HepG2 (cell line): ENCODE results near the gene CD58. TPM values are rescaled to one million over a fixed set of nuclear protein-coding genes. Genes with fewer than 3 reads are reported as not detected.

ENCODE experiments used
- ATF7-NPFF ChIP-seq: sonication (generic); formaldehyde crosslinking; IDR thresholded peaks from 2 replicates; pipeline ENCODE4 v1.8.1; 2023; ENCODE audit warnings: mild to moderate bottlenecking, low read depth, missing genetic modification reagents, moderate library complexity
- CBFB ChIP-seq: sonication (generic); formaldehyde crosslinking; IDR thresholded peaks from 2 replicates; pipeline ENCODE4 v1.4.0; 2020; ENCODE audit warnings: missing genetic modification reagents
- ESRRA ChIP-seq: sonication (generic); formaldehyde crosslinking; IDR thresholded peaks from 2 replicates; pipeline ENCODE4 v1.5.1; 2020; ENCODE audit warnings: mild to moderate bottlenecking, low read depth, missing genetic modification reagents
- GABPB1 ChIP-seq: IDR thresholded peaks from 2 replicates; pipeline ENCODE4 v1.6.1; 2016; ENCODE audit warnings: mild to moderate bottlenecking, missing genetic modification reagents, moderate library complexity, missing compliant biosample characterization
- GATAD2A ChIP-seq: IDR thresholded peaks from 2 replicates; pipeline ENCODE4 v1.6.1; 2016
- ZNF143 ChIP-seq: sonication (generic); formaldehyde crosslinking; IDR thresholded peaks from 2 replicates; pipeline ENCODE4 v1.4.0; 2020; ENCODE audit warnings: missing genetic modification reagents
- ZNF34 ChIP-seq: sonication (generic); formaldehyde crosslinking; IDR thresholded peaks from 2 replicates; pipeline ENCODE4 v1.4.0; 2020; ENCODE audit warnings: mild to moderate bottlenecking, missing genetic modification reagents, borderline replicate concordance
- ZNF616 ChIP-seq: sonication (generic); formaldehyde crosslinking; IDR thresholded peaks from 2 replicates; pipeline ENCODE4 v1.5.0; 2020; ENCODE audit warnings: low read depth, mild to moderate bottlenecking, missing genetic modification reagents
- ZNF672 ChIP-seq: sonication (generic); formaldehyde crosslinking; IDR thresholded peaks from 2 replicates; pipeline ENCODE4 v1.8.1; 2022; ENCODE audit warnings: missing genetic modification reagents
- ZNF674 ChIP-seq: sonication (generic); formaldehyde crosslinking; IDR thresholded peaks from 2 replicates; pipeline ENCODE4 v1.5.0; 2020; ENCODE audit warnings: low read depth, mild to moderate bottlenecking, missing genetic modification reagents
- polyA plus RNA-seq, 8 experiments: library from polyadenylated mRNA; depleted of rRNA in 3 of 8; stranded (reverse) in 7 of 8; unstranded in 1 of 8; fragments of >200 nt; fragmentation: Illumina TruSeq in 4 of 8; extraction: Trizol in 4 of 8; gene quantifications; 2 replicates each; pipeline versions ENCODE4 v1.2.1 to v1.2.3, GENCODE V29; 2011 to 2016; ENCODE audit warnings: low read depth in 4 of 8, missing spikeins in 1 of 8, mixed read lengths in 1 of 8; ENCODE audit not compliant: insufficient read depth in 1 of 8
- total RNA-seq, 5 experiments: library from RNA; depleted of rRNA; stranded (reverse); fragments of >200 nt; fragmentation: Illumina TruSeq; extraction: Trizol; gene quantifications; 2 replicates each; pipeline ENCODE4 v1.2.3, GENCODE V29; 2016; ENCODE audit warnings: low read depth in 1 of 5
- TF ChIP-seq, protein P1 (sequence below), 2 experiments: fragments of 450-650 bp in 1 of 2; sonication (generic) in 1 of 2; formaldehyde crosslinking in 1 of 2; IDR thresholded peaks; 2 replicates each; pipeline versions ENCODE4 v1.6.1 to v1.8.0; 2016 to 2022; ENCODE audit warnings: antibody characterized with exemption in 1 of 2, mild to moderate bottlenecking in 1 of 2, missing genetic modification reagents in 1 of 2
- TF ChIP-seq, protein P2 (sequence below): sonication (generic); formaldehyde crosslinking; IDR thresholded peaks from 2 replicates; pipeline ENCODE4 v1.5.0; 2020; ENCODE audit warnings: missing genetic modification reagents, mild to moderate bottlenecking, borderline replicate concordance
- TF ChIP-seq, protein P3 (sequence below): sonication (generic); formaldehyde crosslinking; IDR thresholded peaks from 2 replicates; pipeline ENCODE4 v1.8.1; 2023; ENCODE audit warnings: mild to moderate bottlenecking, moderate library complexity, missing genetic modification reagents
- TF ChIP-seq, protein P4 (sequence below): sonication (generic); formaldehyde crosslinking; IDR thresholded peaks from 2 replicates; pipeline ENCODE4 v1.4.0; 2020; ENCODE audit warnings: missing genetic modification reagents
- TF ChIP-seq, protein P5 (sequence below): sonication (generic); IDR thresholded peaks from 2 replicates; pipeline ENCODE4 v1.6.1; 2016; ENCODE audit warnings: low read depth, borderline replicate concordance

The CD58 gene
- total and polyA plus RNA-seq, 2 of the 13 experiments (the other 11 are each of a cell fraction or from before 2014, with no cell fraction given) = 9.4 to 13.5 TPM

DNA sequence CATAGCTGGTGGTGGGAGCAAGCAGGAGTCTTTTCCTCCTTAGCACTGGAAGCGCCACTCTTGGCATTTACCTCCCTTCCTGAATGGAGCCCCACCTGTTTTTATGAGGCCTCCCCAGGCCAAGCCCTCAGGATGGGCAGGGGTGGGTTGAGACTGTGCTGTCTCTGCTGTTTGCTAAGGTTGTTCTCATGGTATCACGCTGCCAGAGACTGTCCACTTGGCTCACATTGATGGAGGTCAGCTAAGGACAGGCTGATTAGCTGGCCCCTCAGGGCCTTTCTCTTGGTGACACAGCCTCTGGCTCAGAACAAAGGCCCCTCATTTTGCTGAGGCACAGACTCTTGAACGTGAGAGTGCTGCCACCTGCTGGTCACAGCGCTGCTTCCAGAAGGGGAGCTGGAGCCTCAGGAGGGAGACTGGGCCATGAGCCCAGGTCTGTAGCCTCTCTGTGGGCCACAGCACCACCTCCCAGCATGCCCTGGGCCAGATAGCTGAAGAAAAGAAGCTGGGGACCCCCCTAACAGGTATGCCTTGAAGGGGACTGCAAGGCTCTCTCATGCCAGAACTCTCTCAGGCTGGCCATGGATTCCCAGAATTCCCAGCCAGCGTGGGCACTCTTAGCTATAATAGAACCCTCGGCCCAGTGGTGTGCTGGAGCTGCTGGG is 85.6 kb downstream of the CD58 start (continued):
- TF ChIP-seq, protein P1, sequence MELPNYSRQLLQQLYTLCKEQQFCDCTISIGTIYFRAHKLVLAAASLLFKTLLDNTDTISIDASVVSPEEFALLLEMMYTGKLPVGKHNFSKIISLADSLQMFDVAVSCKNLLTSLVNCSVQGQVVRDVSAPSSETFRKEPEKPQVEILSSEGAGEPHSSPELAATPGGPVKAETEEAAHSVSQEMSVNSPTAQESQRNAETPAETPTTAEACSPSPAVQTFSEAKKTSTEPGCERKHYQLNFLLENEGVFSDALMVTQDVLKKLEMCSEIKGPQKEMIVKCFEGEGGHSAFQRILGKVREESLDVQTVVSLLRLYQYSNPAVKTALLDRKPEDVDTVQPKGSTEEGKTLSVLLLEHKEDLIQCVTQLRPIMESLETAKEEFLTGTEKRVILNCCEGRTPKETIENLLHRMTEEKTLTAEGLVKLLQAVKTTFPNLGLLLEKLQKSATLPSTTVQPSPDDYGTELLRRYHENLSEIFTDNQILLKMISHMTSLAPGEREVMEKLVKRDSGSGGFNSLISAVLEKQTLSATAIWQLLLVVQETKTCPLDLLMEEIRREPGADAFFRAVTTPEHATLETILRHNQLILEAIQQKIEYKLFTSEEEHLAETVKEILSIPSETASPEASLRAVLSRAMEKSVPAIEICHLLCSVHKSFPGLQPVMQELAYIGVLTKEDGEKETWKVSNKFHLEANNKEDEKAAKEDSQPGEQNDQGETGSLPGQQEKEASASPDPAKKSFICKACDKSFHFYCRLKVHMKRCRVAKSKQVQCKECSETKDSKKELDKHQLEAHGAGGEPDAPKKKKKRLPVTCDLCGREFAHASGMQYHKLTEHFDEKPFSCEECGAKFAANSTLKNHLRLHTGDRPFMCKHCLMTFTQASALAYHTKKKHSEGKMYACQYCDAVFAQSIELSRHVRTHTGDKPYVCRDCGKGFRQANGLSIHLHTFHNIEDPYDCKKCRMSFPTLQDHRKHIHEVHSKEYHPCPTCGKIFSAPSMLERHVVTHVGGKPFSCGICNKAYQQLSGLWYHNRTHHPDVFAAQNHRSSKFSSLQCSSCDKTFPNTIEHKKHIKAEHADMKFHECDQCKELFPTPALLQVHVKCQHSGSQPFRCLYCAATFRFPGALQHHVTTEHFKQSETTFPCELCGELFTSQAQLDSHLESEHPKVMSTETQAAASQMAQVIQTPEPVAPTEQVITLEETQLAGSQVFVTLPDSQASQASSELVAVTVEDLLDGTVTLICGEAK (IDR thresholded peaks at IDR 0.05) = no peak
- TF ChIP-seq, protein P1 (CRISPR knock-in tag; IDR thresholded peaks at IDR 0.05) = no peak
- TF ChIP-seq ZNF143 = peak; percentile 75
- TF ChIP-seq ZNF616 (CRISPR knock-in tag) = no peak
- no peak; the same call in 1 of the 2 replicates for TF ChIP-seq GABPB1 (CRISPR knock-in tag)
- TF ChIP-seq, protein P2, sequence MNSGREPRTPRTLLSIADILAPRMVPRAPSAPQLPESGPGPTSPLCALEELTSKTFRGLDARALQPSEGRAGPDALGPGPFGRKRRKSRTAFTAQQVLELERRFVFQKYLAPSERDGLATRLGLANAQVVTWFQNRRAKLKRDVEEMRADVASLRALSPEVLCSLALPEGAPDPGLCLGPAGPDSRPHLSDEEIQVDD (CRISPR knock-in tag) = no peak
- no peak for TF ChIP-seq ZNF674
- no peak; the same call in 1 of the 2 replicates for TF ChIP-seq ZNF34 (CRISPR knock-in tag)
- no peak for TF ChIP-seq ZNF672 (CRISPR knock-in tag)
- TF ChIP-seq ATF7-NPFF (CRISPR knock-in tag) = no peak
- TF ChIP-seq, protein P3, sequence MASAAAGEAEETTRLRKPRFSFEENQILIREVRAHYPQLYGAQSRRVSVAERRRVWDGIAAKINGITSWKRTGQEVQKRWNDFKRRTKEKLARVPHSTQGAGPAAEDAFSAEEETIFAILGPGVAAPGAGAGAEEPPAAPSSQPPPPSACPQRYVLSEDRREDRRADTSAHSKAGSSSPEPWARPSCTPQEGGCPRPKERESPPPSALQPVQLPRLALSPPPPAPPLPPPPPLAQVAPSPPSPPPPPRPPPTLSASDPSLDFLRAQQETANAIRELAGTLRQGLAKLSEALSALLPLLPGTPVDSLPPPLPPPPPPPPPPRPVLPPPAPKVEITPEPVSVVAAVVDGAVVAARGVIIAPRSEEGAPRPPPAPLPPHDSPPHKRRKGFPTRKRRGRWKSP (CRISPR knock-in tag) = 0 out of 2 replicates have a peak, but pooled peaks have one; percentile 51
- TF ChIP-seq, protein P4, sequence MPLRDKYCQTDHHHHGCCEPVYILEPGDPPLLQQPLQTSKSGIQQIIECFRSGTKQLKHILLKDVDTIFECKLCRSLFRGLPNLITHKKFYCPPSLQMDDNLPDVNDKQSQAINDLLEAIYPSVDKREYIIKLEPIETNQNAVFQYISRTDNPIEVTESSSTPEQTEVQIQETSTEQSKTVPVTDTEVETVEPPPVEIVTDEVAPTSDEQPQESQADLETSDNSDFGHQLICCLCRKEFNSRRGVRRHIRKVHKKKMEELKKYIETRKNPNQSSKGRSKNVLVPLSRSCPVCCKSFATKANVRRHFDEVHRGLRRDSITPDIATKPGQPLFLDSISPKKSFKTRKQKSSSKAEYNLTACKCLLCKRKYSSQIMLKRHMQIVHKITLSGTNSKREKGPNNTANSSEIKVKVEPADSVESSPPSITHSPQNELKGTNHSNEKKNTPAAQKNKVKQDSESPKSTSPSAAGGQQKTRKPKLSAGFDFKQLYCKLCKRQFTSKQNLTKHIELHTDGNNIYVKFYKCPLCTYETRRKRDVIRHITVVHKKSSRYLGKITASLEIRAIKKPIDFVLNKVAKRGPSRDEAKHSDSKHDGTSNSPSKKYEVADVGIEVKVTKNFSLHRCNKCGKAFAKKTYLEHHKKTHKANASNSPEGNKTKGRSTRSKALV (CRISPR knock-in tag) = peak; percentile 66; the same call in 1 of the 2 replicates
- peak; percentile 89 for TF ChIP-seq GATAD2A (CRISPR knock-in tag)
- peak; percentile 80 for TF ChIP-seq ESRRA
- no peak for TF ChIP-seq CBFB (CRISPR knock-in tag)
- TF ChIP-seq, protein P5, sequence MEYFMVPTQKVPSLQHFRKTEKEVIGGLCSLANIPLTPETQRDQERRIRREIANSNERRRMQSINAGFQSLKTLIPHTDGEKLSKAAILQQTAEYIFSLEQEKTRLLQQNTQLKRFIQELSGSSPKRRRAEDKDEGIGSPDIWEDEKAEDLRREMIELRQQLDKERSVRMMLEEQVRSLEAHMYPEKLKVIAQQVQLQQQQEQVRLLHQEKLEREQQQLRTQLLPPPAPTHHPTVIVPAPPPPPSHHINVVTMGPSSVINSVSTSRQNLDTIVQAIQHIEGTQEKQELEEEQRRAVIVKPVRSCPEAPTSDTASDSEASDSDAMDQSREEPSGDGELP = 0 out of 2 replicates have a peak, but pooled peaks have one; percentile 5
